Type B pancreatic cell (in vitro differentiated cells): ENCODE measurements around the gene ELF2. TPM values are rescaled to one million over a fixed set of nuclear protein-coding genes. Genes with fewer than 3 reads are reported as not detected.
A peak's percentile ranks its signal among the peaks of the same experiment; 100 is the strongest.
"Not testable (repeated sequence)": the region's sequence is repeated elsewhere in the genome, so short reads cannot be mapped to it uniquely, and the experiment has no call there.

Experiments used
- DNase-seq: peaks from one replicate; pipeline ENCODE4 v3.0.0; 2021; ENCODE audit warnings: mixed read lengths; ENCODE audit not compliant: unreplicated experiment; ENCODE audit errors: extremely low spot score
- H3K27ac Mint-ChIP-seq: 2 replicates; pipeline ENCODE4 v1.8.0; 2021; ENCODE audit warnings: mild to moderate bottlenecking, mixed read lengths
- H3K27me3 Mint-ChIP-seq: 2 replicates; pipeline ENCODE4 v1.8.0; 2021; ENCODE audit warnings: mixed read lengths
- H3K36me3 Mint-ChIP-seq: 2 replicates; pipeline ENCODE4 v1.8.0; 2021; ENCODE audit warnings: mixed read lengths
- H3K4me1 Mint-ChIP-seq: one replicate; pipeline ENCODE4 v1.8.0; 2021; ENCODE audit warnings: mixed read lengths; ENCODE audit not compliant: unreplicated experiment
- H3K4me3 Mint-ChIP-seq: 2 replicates; pipeline ENCODE4 v1.8.0; 2021; ENCODE audit warnings: mild to moderate bottlenecking, mixed read lengths
- H3K9me3 Mint-ChIP-seq: 2 replicates; pipeline ENCODE4 v1.8.0; 2021; ENCODE audit warnings: mixed read lengths
- CTCF ChIP-seq: fragments of 200-600 bp; sonication (generic); conservative IDR thresholded peaks from 2 replicates; pipeline ENCODE4 v1.5.0; 2021; ENCODE audit warnings: antibody characterized with exemption, mild to moderate bottlenecking
- total RNA-seq: library from RNA; stranded (reverse); gene quantifications from 2 replicates; pipeline ENCODE4 v1.2.1, GENCODE V29; 2021; ENCODE audit warnings: low replicate concordance

Gene ELF2
- total RNA-seq, 1 donor from 2014 or later: 42.1 TPM

- no peak for DNase-seq
- H3K4me3 Mint-ChIP-seq: no peak overlapping the region
- peaks cover 28% of the 10 kb centered on the region for H3K4me1 Mint-ChIP-seq
- H3K36me3 Mint-ChIP-seq: peaks cover 8% of the 10 kb centered on the region
- H3K27ac Mint-ChIP-seq: no peak overlapping the region
- no peak for TF ChIP-seq CTCF
- H3K9me3 Mint-ChIP-seq: no peaks in the 10 kb centered on the region
- H3K27me3 Mint-ChIP-seq: no peaks in the 10 kb centered on the region
These were observed 154.2 kb downstream of the ELF2 start for GRCh38 chr4:139022835-139023234.

GRCh38 chr4:139021071-139021470 is 155.9 kb downstream of the ELF2 start:
- H3K4me3 Mint-ChIP-seq, H3K9me3 Mint-ChIP-seq, H3K27me3 Mint-ChIP-seq, H3K36me3 Mint-ChIP-seq, DNase-seq, H3K27ac Mint-ChIP-seq: not testable (repeated sequence)
- H3K4me1 Mint-ChIP-seq: peaks cover 29% of the 10 kb centered on the region

GRCh38 chr4:139020384-139020783 is 156.6 kb downstream of the ELF2 start:
- Mint-ChIP-seq H3K4me1 (peaks cover 30% of the 10 kb centered on the region), H3K27ac (no peak overlapping the region), H3K9me3 (no peaks in the 10 kb centered on the region), H3K36me3 (peaks cover 8% of the 10 kb centered on the region), H3K27me3 (no peaks in the 10 kb centered on the region), H3K4me3 (peak overlapping the region; percentile 7)
- TF ChIP-seq CTCF: no peak
- DNase-seq: no peak

- peak overlapping the region; percentile 62 for H3K4me3 Mint-ChIP-seq
- H3K27ac Mint-ChIP-seq: peak overlapping the region; percentile 52
These were observed 157.9 kb downstream of the ELF2 start for GRCh38 chr4:139018971-139019758.

GRCh38 chr4:139018501-139018900 is 158.5 kb downstream of the ELF2 start:
- no peak for DNase-seq
- Mint-ChIP-seq H3K36me3 (peaks cover 3% of the 10 kb centered on the region), H3K4me1 (peaks cover 43% of the 10 kb centered on the region), H3K4me3 (peak overlapping the region; percentile 62), H3K27me3 (no peaks in the 10 kb centered on the region), H3K9me3 (no peaks in the 10 kb centered on the region), H3K27ac (peak overlapping the region; percentile 52)
- TF ChIP-seq CTCF: no peak

More at GRCh38 chr4:139018971-139019758, 157.9 kb downstream of the ELF2 start:
- no peak for TF ChIP-seq CTCF
- Mint-ChIP-seq H3K4me1 (peaks cover 38% of the 10 kb centered on the region), H3K9me3 (no peaks in the 10 kb centered on the region), H3K36me3 (peaks cover 3% of the 10 kb centered on the region), H3K27me3 (no peaks in the 10 kb centered on the region)
- no peak for DNase-seq

GRCh38 chr4:139017861-139018260 is 159.2 kb downstream of the ELF2 start:
- no peaks in the 10 kb centered on the region for H3K27me3 Mint-ChIP-seq
- DNase-seq: no peak
- no peaks in the 10 kb centered on the region for H3K9me3 Mint-ChIP-seq
- peak overlapping the region; percentile 62 for H3K4me3 Mint-ChIP-seq
- H3K36me3 Mint-ChIP-seq: no peaks in the 10 kb centered on the region
- no peak overlapping the region for H3K27ac Mint-ChIP-seq
- no peak for TF ChIP-seq CTCF
- peaks cover 43% of the 10 kb centered on the region for H3K4me1 Mint-ChIP-seq
